Gastroesophageal sphincter (tissue), 4 donors: ENCODE measurements around the gene UNC93A. TPM values are rescaled to one million over a fixed set of nuclear protein-coding genes. Genes with fewer than 3 reads are reported as not detected.
"Not testable (repeated sequence)": the region's sequence is repeated elsewhere in the genome, so short reads cannot be mapped to it uniquely, and the experiment has no call there.

ENCODE experiments used
- ATAC-seq: fragments of 150-250 bp; one replicate; pipeline ENCODE4 v1.9.1; 2016; ENCODE audit warnings: mild to moderate bottlenecking, moderate library complexity
- H3K27ac ChIP-seq, 4 donors: fragments of 200-600 bp; sonication (generic) in 3 of 4; 1 replicate in 3 of 4; 2 replicates in 1 of 4; pipeline ENCODE4 v1.5.1; 2016 to 2019
- H3K27me3 ChIP-seq: fragments of 200-600 bp; sonication (generic); one replicate; pipeline ENCODE4 v1.5.1; 2019
- H3K36me3 ChIP-seq, 2 donors: fragments of 200-600 bp; sonication (generic); one replicate each; pipeline ENCODE4 v1.5.1; 2019; ENCODE audit warnings: control low read depth in 1 of 2
- H3K4me1 ChIP-seq, 3 donors: fragments of 200-600 bp; sonication (generic); 1 replicate in 2 of 3; 2 replicates in 1 of 3; pipeline ENCODE4 v1.5.1; 2016 to 2019; ENCODE audit warnings: control low read depth in 2 of 3
- H3K4me3 ChIP-seq, 2 donors: fragments of 200-600 bp; sonication (generic); one replicate each; pipeline ENCODE4 v1.5.1; 2019; ENCODE audit warnings: mild to moderate bottlenecking in 1 of 2, moderate library complexity in 1 of 2
- H3K9me3 ChIP-seq, 3 donors: fragments of 200-600 bp; sonication (generic); one replicate each; pipeline ENCODE4 v1.5.1; 2017 to 2019; ENCODE audit warnings: control low read depth in 2 of 3
- EP300 ChIP-seq: sonication (generic); formaldehyde crosslinking; IDR thresholded peaks from one replicate; pipeline ENCODE4 v1.6.1; 2017; ENCODE audit warnings: antibody characterized with exemption, mild to moderate bottlenecking
- POLR2A ChIP-seq, 2 donors: fragments of 450-650 bp; IDR thresholded peaks; one replicate each; pipeline ENCODE4 v1.6.1; 2017; ENCODE audit warnings: antibody characterized with exemption in 2 of 2, mild to moderate bottlenecking in 2 of 2, moderate library complexity in 1 of 2
- POLR2AphosphoS5 ChIP-seq: sonication (generic); formaldehyde crosslinking; IDR thresholded peaks from one replicate; pipeline ENCODE4 v1.6.1; 2017; ENCODE audit warnings: antibody characterized with exemption
- WGBS, 2 donors: methylation state at CpG; one replicate each; pipeline ENCODE4 v1.1.5; 2018; ENCODE audit warnings: low coverage in 1 of 2; 5-methylcytosine and 5-hydroxymethylcytosine counted together
- total RNA-seq, 4 donors: library from RNA; depleted of rRNA; stranded (reverse); fragments of >200 nt; gene quantifications; one replicate each; pipeline ENCODE4 v1.1.0, GENCODE V29; 2016
- TF ChIP-seq, protein P1 (sequence below), 4 experiments: fragments of 200-600 bp in 2 of 4; fragments of 450-650 bp in 2 of 4; sonication (generic) in 1 of 4; IDR thresholded peaks; one replicate each; pipeline ENCODE4 v1.5.1; 2017 to 2019; ENCODE audit warnings: antibody characterized with exemption in 4 of 4, mild to moderate bottlenecking in 2 of 4, moderate library complexity in 2 of 4

UNC93A gene
- total RNA-seq, 4 donors from 2014 or later = not detected

DNA sequence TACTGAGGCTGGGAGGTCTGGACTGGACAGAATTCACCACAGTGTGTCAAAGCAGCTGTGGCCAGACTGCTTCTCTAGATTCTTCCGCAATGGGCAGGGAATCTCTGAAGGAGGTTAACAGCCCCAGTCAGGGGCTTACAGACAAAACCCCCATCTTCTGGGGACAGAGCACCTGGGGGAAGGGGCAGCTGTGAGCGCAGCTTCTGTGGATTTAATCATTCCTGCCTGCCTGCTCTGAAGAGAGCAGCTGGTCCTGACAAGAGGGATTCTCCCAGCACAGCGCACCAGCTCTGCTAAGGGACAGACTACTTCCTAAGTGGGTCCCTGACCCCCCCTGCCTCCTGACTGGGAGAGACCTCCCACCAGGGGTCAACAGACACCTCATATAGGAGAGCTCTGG, 32.5 kb upstream of the UNC93A start:
- H3K36me3 ChIP-seq = no peaks in the 10 kb centered on the region
- no peak overlapping the region for H3K27ac ChIP-seq
- 80% methylated on average over 1 of the region's 3 CpGs; no CpG with 5 or more reads in 1 of the 2 donors for WGBS, 2 donors
- TF ChIP-seq EP300 = no peak
- no peak for TF ChIP-seq POLR2A (IDR thresholded peaks at IDR 0.05)
- no peak for TF ChIP-seq POLR2AphosphoS5
- TF ChIP-seq, protein P1, sequence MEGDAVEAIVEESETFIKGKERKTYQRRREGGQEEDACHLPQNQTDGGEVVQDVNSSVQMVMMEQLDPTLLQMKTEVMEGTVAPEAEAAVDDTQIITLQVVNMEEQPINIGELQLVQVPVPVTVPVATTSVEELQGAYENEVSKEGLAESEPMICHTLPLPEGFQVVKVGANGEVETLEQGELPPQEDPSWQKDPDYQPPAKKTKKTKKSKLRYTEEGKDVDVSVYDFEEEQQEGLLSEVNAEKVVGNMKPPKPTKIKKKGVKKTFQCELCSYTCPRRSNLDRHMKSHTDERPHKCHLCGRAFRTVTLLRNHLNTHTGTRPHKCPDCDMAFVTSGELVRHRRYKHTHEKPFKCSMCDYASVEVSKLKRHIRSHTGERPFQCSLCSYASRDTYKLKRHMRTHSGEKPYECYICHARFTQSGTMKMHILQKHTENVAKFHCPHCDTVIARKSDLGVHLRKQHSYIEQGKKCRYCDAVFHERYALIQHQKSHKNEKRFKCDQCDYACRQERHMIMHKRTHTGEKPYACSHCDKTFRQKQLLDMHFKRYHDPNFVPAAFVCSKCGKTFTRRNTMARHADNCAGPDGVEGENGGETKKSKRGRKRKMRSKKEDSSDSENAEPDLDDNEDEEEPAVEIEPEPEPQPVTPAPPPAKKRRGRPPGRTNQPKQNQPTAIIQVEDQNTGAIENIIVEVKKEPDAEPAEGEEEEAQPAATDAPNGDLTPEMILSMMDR (IDR thresholded peaks at IDR 0.05) = no peak
- no peak for ATAC-seq
- peaks cover 21% of the 10 kb centered on the region for H3K27me3 ChIP-seq
- no peak overlapping the region for H3K4me3 ChIP-seq
- peaks cover 0 to 9% (median 0%) of the 10 kb centered on the region in 3 donors for H3K9me3 ChIP-seq
- H3K4me1 ChIP-seq = no peaks in the 10 kb centered on the region

DNA sequence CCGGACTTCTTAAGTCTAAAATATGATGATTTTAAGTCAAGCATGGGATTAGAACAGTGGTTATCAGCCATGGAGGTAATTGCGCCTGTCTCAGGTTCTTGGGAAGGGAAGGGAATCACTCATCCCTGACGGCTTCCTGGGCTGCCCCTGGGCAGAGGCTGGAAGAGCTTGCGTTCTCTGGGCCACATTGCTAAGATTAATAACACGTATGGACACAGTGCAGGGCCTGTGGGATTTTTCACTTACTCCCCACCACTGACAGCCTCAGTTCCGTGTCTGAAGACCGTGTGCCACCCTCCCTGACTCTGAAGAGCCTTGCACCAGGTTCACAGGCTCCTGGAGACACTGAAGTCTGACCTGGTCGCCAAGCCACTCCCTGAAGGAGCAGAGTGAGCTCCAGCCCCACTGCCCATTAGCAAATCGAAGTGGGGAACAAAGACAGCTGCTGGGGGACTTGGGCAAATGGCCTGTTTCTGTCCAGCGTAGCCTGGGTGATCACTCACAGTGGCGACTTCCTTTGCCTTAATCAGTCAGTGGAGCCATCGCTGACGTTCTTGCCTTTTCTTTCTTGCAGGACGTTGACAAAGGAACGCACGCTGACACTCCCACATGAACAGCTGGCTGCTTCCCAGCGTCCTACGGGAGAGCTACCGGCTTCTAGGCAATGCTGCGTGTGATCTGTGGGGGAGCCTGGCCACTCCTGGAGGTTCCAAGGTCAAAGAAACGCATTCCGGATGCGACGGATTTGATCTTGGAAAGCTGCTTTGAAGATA, 24.9 kb upstream of the UNC93A start:
- H3K4me3 ChIP-seq, H3K27ac ChIP-seq, H3K36me3 ChIP-seq, H3K4me1 ChIP-seq, H3K27me3 ChIP-seq, ATAC-seq, H3K9me3 ChIP-seq: not testable (repeated sequence)
- WGBS, 2 donors = 13 to 67% methylated on average over 1 to 6 of the region's 24 CpGs

DNA sequence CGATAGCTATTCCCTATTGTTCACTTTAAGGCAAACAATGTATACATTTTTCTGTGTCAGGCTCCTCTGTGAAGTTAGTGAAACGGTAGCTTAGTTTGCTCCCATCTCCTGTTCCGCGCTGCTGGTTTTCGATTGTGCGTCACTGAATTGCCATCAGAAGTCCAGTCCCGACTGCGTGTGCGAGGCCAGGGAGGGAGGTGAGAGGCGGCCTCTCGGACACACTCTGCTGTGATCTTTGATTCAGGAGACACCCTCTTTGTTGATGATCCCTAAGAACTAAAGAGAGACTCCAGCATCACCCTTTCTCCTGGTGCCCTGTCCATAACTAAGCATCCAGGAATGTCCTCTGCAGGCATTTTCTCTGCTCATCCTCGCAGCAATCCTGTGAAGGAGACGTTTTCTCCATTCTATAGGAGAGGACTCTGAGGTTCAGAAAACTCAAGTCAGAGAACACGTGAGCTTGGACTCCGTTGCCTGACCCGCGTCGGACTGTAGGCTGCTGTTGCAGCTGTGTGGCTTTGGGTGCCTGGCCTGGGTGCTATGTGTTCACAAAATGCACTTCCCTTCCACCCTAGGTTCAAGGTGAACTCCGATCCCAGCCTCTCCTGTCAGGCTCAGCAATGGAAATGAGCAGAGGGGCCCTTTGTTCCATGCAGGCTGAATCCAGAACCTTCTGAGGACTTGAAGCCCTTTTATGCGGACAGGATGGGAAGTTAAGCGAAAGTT, 24.1 kb upstream of the UNC93A start:
- no peaks in the 10 kb centered on the region for H3K9me3 ChIP-seq
- H3K4me1 ChIP-seq = no peaks in the 10 kb centered on the region
- H3K27ac ChIP-seq = no peak overlapping the region
- 32 to 84% methylated on average over 5 to 6 of the region's 21 CpGs for WGBS, 2 donors
- TF ChIP-seq POLR2A (IDR thresholded peaks at IDR 0.05) (no peak), POLR2AphosphoS5 (no peak), EP300 (no peak)
- TF ChIP-seq, protein P1 (IDR thresholded peaks at IDR 0.05) = no peak
- H3K4me3 ChIP-seq = no peak overlapping the region
- ATAC-seq = no peak
- peaks cover 4% of the 10 kb centered on the region for H3K27me3 ChIP-seq
- H3K36me3 ChIP-seq = no peaks in the 10 kb centered on the region

DNA sequence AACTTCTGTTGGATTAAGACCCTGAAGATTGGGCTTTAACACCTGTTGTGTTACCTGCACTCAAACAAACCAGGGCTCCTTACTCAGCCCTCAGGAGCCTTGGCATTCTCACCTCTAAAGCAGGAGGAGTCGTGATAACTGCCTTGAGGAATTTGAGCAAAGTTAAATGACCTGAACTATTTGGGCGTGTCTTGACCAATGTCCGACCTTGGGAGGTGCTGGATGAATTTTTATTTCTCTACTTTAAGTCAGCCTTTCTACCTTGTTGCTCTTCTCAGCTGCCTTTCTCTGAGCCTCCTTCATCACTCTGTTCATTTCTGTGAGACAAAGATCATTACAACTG, 23.6 kb upstream of the UNC93A start:
- not testable (repeated sequence) for H3K36me3 ChIP-seq, H3K9me3 ChIP-seq, H3K4me1 ChIP-seq, H3K27ac ChIP-seq, H3K4me3 ChIP-seq, H3K27me3 ChIP-seq, ATAC-seq
- WGBS, 2 donors = 60 to 100% methylated on average over 1 to 3 of the region's 3 CpGs

DNA sequence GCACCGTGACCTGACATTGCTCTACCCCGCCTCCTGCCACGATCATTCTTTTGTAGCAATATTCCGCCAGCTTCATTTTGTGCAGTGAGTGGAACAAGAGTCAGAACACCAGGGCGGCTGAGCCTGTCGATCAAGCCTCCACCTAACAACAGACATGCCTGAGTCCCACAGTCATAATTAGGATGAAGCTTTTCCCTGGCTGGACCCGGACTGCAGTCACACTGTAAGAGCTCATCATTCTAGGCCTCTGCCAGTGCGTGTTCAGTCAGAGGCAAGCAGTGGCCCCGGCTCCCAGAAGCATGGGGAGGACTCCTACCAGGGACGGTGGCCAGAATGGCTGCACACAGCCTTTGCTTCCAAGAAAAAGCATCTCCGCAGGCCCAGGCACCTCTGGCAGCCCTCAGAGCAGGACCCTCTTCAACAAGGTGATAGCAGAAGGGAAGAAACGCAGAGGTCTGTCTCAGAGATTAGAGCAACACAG, 23.2 kb upstream of the UNC93A start:
- TF ChIP-seq EP300 (no peak), POLR2A (IDR thresholded peaks at IDR 0.05) (no peak), POLR2AphosphoS5 (no peak)
- TF ChIP-seq, protein P1 (IDR thresholded peaks at IDR 0.05) = no peak
- no peak for ATAC-seq
- Histone ChIP-seq H3K27ac (no peak overlapping the region), H3K4me1 (no peaks in the 10 kb centered on the region), H3K27me3 (peaks cover 4% of the 10 kb centered on the region), H3K36me3 (no peaks in the 10 kb centered on the region), H3K4me3 (no peak overlapping the region), H3K9me3 (no peaks in the 10 kb centered on the region)
- 100% methylated on average over 1 of the region's 12 CpGs; no CpG with 5 or more reads in 1 of the 2 donors for WGBS, 2 donors
